K562 (cell line): ENCODE data around the gene SERPINA10. TPM values are rescaled to one million over a fixed set of nuclear protein-coding genes. Genes with fewer than 3 reads are reported as not detected.

Experiments used
- ATAC-seq: fragments of 200-7000 bp; cut with Tn5 transposase; 3 replicates; pipeline ENCODE4 v1.9.1; 2020; ENCODE audit warnings: moderate library complexity
- BruUV-seq: library from RNA; stranded (reverse); fragments of 400-500 nt; replicated peaks from 2 replicates; lab custom pipeline; 2021; lab: Mats Ljungman, UMichigan
- CTCF ChIA-PET: fragments of 300-600 bp; formaldehyde crosslinking; extraction: SDS; loops from one replicate; lab custom pipeline; 2021; ENCODE audit warnings: low intra/inter-chr PET ratio; lab: Yijun Ruan, JAX
- POLR2A ChIA-PET: fragments of 300-600, 350-650 bp; sonication (Branson Sonifier 250); formaldehyde crosslinking; extraction: SDS; loops from one replicate; lab custom pipeline; 2021; ENCODE audit warnings: antibody characterized with exemption, inconsistent platforms; lab: Yijun Ruan, JAX
- DNase-seq, 4 experiments: peaks; one replicate each; pipeline versions ENCODE4 v3.0.0 to v3.0.0-alpha.2; 2011 to 2018; ENCODE audit warnings: low spot score in 3 of 4, mixed read lengths in 3 of 4; ENCODE audit errors: extremely low read depth in 1 of 4
- FAIRE-seq: peaks from 2 replicates; lab custom pipeline; 2011; peaks lifted over from hg19 to GRCh38; lab: Jason Lieb, UNC
- H2AFZ ChIP-seq: 2 replicates; pipeline ENCODE4 v1.6.0; 2011; ENCODE audit warnings: low read depth, low read length, control low read depth, inconsistent platforms
- H3K27ac ChIP-seq: fragments of 200-600 bp; 3 replicates; pipeline ENCODE4 v1.8.0; 2011; ENCODE audit warnings: low read depth, mild to moderate bottlenecking, control low read depth, inconsistent platforms, low read length, moderate library complexity, mixed read lengths; ENCODE audit errors: extremely low read depth
- H3K27me3 ChIP-seq, 2 experiments: fragments of 300-600 bp in 1 of 2; 2 replicates in 1 of 2; 3 replicates in 1 of 2; pipeline versions ENCODE4 v1.6.0 to v1.8.0; 2011; ENCODE audit warnings: inconsistent platforms in 2 of 2, low read length in 2 of 2, mild to moderate bottlenecking in 1 of 2, mixed read lengths in 1 of 2, moderate library complexity in 1 of 2; ENCODE audit not compliant: control insufficient read depth in 2 of 2, insufficient read depth in 2 of 2
- H3K36me3 ChIP-seq: fragments of 300-600 bp; 3 replicates; pipeline ENCODE4 v1.8.0; 2011; ENCODE audit warnings: mild to moderate bottlenecking, low read length, inconsistent platforms; ENCODE audit not compliant: control insufficient read depth, insufficient read depth
- H3K4me1 ChIP-seq, 2 experiments: fragments of 200-600 bp in 1 of 2; replicated peaks in 1 of 2; 2 replicates in 1 of 2; 3 replicates in 1 of 2; pipeline versions ENCODE4 v1.5.1 to v1.8.0; 2011; ENCODE audit warnings: inconsistent platforms in 2 of 2, low read length in 2 of 2, mild to moderate bottlenecking in 1 of 2, mixed read lengths in 1 of 2, moderate library complexity in 1 of 2; ENCODE audit not compliant: control insufficient read depth in 2 of 2, insufficient read depth in 2 of 2
- H3K4me2 ChIP-seq: 2 replicates; pipeline ENCODE4 v1.6.1; 2011; ENCODE audit warnings: low read length, control low read depth, inconsistent platforms, mixed read lengths; ENCODE audit not compliant: insufficient read depth
- H3K4me3 ChIP-seq: fragments of 200-600 bp; sonication (generic), shearing (Covaris generic); 2 replicates; pipeline ENCODE4 v1.5.1; 2016; ENCODE audit warnings: control low read depth, inconsistent platforms
- H3K79me2 ChIP-seq: fragments of 200-600 bp; 3 replicates; pipeline ENCODE4 v1.8.0; 2011; ENCODE audit warnings: low read length, inconsistent platforms; ENCODE audit not compliant: control insufficient read depth, insufficient read depth
- H3K9ac ChIP-seq, 2 experiments: 2 replicates each; pipeline versions ENCODE4 v1.6.0 to v1.6.1; 2011; ENCODE audit warnings: low read depth in 2 of 2, low read length in 2 of 2, control low read depth in 1 of 2, inconsistent platforms in 1 of 2, mild to moderate bottlenecking in 1 of 2, mixed read lengths in 1 of 2; ENCODE audit not compliant: insufficient read depth in 1 of 2
- H3K9me1 ChIP-seq: one replicate; pipeline ENCODE4 v1.6.0; 2011; ENCODE audit warnings: inconsistent platforms, mild to moderate bottlenecking, low read length, moderate library complexity; ENCODE audit not compliant: control insufficient read depth, insufficient read depth
- H3K9me3 ChIP-seq: replicated peaks from 2 replicates; pipeline ENCODE4 v1.5.1; 2011; ENCODE audit warnings: low read depth, low read length, inconsistent platforms; ENCODE audit not compliant: control insufficient read depth, insufficient read depth
- H4K20me1 ChIP-seq: replicated peaks from 2 replicates; pipeline ENCODE4 v1.6.1; 2011; ENCODE audit warnings: low read length, inconsistent platforms, mixed read lengths; ENCODE audit not compliant: control insufficient read depth, insufficient read depth
- GABPB2 ChIP-seq: fragments of 250-450 bp; sonication (Bioruptor Pico); conservative IDR thresholded peaks from 2 replicates; pipeline ENCODE4 v1.5.1; 2021; ENCODE audit warnings: mild to moderate bottlenecking
- HDAC6 ChIP-seq: IDR thresholded peaks from 2 replicates; pipeline ENCODE4 v1.6.1; 2012; ENCODE audit warnings: low read depth, mild to moderate bottlenecking, control low read depth, inconsistent platforms, low read length, moderate library complexity
- HDGF ChIP-seq: fragments of 450-650 bp; IDR thresholded peaks from 2 replicates; pipeline ENCODE4 v1.6.1; 2016
- HNRNPUL1 ChIP-seq: fragments of 200-400 bp; formaldehyde crosslinking; IDR thresholded peaks from 2 replicates; pipeline ENCODE4 v1.6.1; 2017; ENCODE audit warnings: low read length
- LCOR ChIP-seq: sonication (generic); formaldehyde crosslinking; IDR thresholded peaks from 2 replicates; pipeline ENCODE4 v1.8.0; 2022; ENCODE audit warnings: mild to moderate bottlenecking, missing genetic modification reagents
- SAFB2 ChIP-seq: fragments of 200-400 bp; formaldehyde crosslinking; IDR thresholded peaks from 2 replicates; pipeline ENCODE4 v1.6.1; 2018; ENCODE audit warnings: borderline replicate concordance, low read length, low read depth, moderate library complexity; ENCODE audit not compliant: severe bottlenecking
- SLC30A9 ChIP-seq: fragments of 250-450 bp; sonication (Bioruptor Pico); IDR thresholded peaks from 2 replicates; pipeline ENCODE4 v1.8.0; 2022; ENCODE audit warnings: mild to moderate bottlenecking, moderate library complexity
- ZNF507 ChIP-seq: conservative IDR thresholded peaks from 2 replicates; pipeline ENCODE4 v1.6.1; 2017; ENCODE audit warnings: missing genetic modification characterization, missing compliant biosample characterization
- WGBS: fragments of 100-300 bp; shearing (Covaris generic); methylation state at CpG from one replicate; pipeline ENCODE4 v1.1.6; 2016; ENCODE audit warnings: low coverage, mixed read lengths; ENCODE audit not compliant: insufficient coverage; ENCODE audit errors: missing lambda C conversion rate; 5-methylcytosine and 5-hydroxymethylcytosine counted together
- in situ Hi-C: fragments of 300-500 bp; cut with MboI; formaldehyde crosslinking; loops from 4 replicates; pipeline ENCODE4 v1.15.0; 2018; ENCODE audit warnings: inconsistent platforms, mixed read lengths
- intact Hi-C: fragments of 100-400 bp; cut with micrococcal nuclease; formaldehyde crosslinking; loops from 2 replicates; pipeline ENCODE4 v1.14.2; 2022
- polyA plus RNA-seq, 8 experiments: library from polyadenylated mRNA; depleted of rRNA in 4 of 8; stranded (reverse) in 5 of 8; unstranded in 3 of 8; fragments of >200 nt; fragmentation: Nextera tagmentation in 2 of 8; fragmentation: Illumina TruSeq in 1 of 8; extraction: Ambion mirVana in 2 of 8; extraction: Trizol in 1 of 8; gene quantifications; 2 replicates each; pipeline versions ENCODE4 v1.2.1 to v1.2.3, GENCODE V29; 2011 to 2014; ENCODE audit warnings: inconsistent platforms in 1 of 8, missing spikeins in 1 of 8
- total RNA-seq, 7 experiments: library from RNA; depleted of rRNA in 6 of 7; stranded (reverse); fragments of >200 nt in 6 of 7; fragmentation: Illumina TruSeq in 2 of 7; extraction: Trizol in 2 of 7; gene quantifications; 2 replicates each; pipeline versions ENCODE4 v1.2.1 to v1.2.3, GENCODE V29; 2011 to 2021; ENCODE audit warnings: low replicate concordance in 1 of 7
- TF ChIP-seq, protein P1 (sequence below): sonication (generic); formaldehyde crosslinking; IDR thresholded peaks from 2 replicates; pipeline ENCODE4 v1.8.1; 2022; ENCODE audit warnings: missing genetic modification reagents
- TF ChIP-seq, protein P2 (sequence below): fragments of 250-450 bp; sonication (Bioruptor Pico); IDR thresholded peaks from 2 replicates; pipeline ENCODE4 v1.4.0; 2020
- TF ChIP-seq, protein P3 (sequence below): fragments of 250-450 bp; sonication (Bioruptor Pico); IDR thresholded peaks from 2 replicates; pipeline ENCODE4 v1.9.0; 2021; ENCODE audit warnings: mild to moderate bottlenecking, inconsistent platforms
- TF ChIP-seq, protein P4 (sequence below): sonication (generic); formaldehyde crosslinking; IDR thresholded peaks from 2 replicates; pipeline ENCODE4 v1.8.0; 2022; ENCODE audit warnings: mild to moderate bottlenecking, missing genetic modification reagents

Gene SERPINA10
- total and polyA plus RNA-seq, 9 of the 15 experiments (the other 6 are each of a cell fraction or from before 2014, with no cell fraction given): not detected

DNA sequence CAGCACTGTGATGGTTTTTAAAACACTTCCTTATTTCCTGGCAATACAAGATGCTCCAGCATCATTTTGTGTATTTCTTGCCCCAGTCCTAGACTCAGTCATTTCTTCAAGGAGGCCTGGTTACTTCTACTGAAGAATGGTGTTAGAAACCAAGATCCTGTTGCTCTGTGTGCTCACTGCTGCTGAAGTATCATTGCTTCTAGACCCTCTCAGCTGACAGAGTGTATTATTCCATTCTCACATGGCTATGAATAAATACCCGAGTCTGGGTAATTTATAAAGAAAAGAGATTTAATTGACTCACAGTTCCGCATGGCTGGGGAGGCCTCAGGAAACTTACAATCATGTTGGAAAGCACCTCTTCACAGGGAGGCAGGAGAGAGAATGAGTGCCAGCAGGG lies 45.0 kb upstream of the SERPINA10 start:
- ATAC-seq (no peak), FAIRE-seq (no peak), DNase-seq (no peak)
- Histone ChIP-seq H2AFZ (no peak overlapping the region), H3K4me2 (no peak overlapping the region), H3K27me3 (no peaks in the 10 kb centered on the region), H3K9ac (no peak overlapping the region), H3K9me1 (no peaks in the 10 kb centered on the region), H3K9me3 (no peaks in the 10 kb centered on the region), H3K79me2 (no peaks in the 10 kb centered on the region), H3K4me1 (no peaks in the 10 kb centered on the region), H3K4me3 (no peak overlapping the region), H3K27ac (no peak overlapping the region), H3K36me3 (no peaks in the 10 kb centered on the region), H4K20me1 (no peaks in the 10 kb centered on the region)
- ChIA-PET POLR2A (no interaction called here), CTCF (no interaction called here)
- BruUV-seq: no TSS peak
- intact Hi-C loops (no loop called here), in situ Hi-C loops (no loop called here)
- 0% methylated on average over 2 of the region's 2 CpGs for WGBS
- TF ChIP-seq, protein P1, sequence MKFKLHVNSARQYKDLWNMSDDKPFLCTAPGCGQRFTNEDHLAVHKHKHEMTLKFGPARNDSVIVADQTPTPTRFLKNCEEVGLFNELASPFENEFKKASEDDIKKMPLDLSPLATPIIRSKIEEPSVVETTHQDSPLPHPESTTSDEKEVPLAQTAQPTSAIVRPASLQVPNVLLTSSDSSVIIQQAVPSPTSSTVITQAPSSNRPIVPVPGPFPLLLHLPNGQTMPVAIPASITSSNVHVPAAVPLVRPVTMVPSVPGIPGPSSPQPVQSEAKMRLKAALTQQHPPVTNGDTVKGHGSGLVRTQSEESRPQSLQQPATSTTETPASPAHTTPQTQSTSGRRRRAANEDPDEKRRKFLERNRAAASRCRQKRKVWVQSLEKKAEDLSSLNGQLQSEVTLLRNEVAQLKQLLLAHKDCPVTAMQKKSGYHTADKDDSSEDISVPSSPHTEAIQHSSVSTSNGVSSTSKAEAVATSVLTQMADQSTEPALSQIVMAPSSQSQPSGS (CRISPR knock-in tag): no peak
- TF ChIP-seq, protein P2, sequence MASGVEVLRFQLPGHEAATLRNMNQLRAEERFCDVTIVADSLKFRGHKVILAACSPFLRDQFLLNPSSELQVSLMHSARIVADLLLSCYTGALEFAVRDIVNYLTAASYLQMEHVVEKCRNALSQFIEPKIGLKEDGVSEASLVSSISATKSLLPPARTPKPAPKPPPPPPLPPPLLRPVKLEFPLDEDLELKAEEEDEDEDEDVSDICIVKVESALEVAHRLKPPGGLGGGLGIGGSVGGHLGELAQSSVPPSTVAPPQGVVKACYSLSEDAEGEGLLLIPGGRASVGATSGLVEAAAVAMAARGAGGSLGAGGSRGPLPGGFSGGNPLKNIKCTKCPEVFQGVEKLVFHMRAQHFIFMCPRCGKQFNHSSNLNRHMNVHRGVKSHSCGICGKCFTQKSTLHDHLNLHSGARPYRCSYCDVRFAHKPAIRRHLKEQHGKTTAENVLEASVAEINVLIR (CRISPR knock-in tag): no peak
- TF ChIP-seq HDGF (no peak), LCOR (CRISPR knock-in tag) (no peak), SAFB2 (no peak), SLC30A9 (CRISPR knock-in tag) (no peak), ZNF507 (tag) (no peak), HDAC6 (no peak), HNRNPUL1 (no peak), GABPB2 (CRISPR knock-in tag) (no peak)
- TF ChIP-seq, protein P3, sequence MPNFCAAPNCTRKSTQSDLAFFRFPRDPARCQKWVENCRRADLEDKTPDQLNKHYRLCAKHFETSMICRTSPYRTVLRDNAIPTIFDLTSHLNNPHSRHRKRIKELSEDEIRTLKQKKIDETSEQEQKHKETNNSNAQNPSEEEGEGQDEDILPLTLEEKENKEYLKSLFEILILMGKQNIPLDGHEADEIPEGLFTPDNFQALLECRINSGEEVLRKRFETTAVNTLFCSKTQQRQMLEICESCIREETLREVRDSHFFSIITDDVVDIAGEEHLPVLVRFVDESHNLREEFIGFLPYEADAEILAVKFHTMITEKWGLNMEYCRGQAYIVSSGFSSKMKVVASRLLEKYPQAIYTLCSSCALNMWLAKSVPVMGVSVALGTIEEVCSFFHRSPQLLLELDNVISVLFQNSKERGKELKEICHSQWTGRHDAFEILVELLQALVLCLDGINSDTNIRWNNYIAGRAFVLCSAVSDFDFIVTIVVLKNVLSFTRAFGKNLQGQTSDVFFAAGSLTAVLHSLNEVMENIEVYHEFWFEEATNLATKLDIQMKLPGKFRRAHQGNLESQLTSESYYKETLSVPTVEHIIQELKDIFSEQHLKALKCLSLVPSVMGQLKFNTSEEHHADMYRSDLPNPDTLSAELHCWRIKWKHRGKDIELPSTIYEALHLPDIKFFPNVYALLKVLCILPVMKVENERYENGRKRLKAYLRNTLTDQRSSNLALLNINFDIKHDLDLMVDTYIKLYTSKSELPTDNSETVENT: no peak
- TF ChIP-seq, protein P4, sequence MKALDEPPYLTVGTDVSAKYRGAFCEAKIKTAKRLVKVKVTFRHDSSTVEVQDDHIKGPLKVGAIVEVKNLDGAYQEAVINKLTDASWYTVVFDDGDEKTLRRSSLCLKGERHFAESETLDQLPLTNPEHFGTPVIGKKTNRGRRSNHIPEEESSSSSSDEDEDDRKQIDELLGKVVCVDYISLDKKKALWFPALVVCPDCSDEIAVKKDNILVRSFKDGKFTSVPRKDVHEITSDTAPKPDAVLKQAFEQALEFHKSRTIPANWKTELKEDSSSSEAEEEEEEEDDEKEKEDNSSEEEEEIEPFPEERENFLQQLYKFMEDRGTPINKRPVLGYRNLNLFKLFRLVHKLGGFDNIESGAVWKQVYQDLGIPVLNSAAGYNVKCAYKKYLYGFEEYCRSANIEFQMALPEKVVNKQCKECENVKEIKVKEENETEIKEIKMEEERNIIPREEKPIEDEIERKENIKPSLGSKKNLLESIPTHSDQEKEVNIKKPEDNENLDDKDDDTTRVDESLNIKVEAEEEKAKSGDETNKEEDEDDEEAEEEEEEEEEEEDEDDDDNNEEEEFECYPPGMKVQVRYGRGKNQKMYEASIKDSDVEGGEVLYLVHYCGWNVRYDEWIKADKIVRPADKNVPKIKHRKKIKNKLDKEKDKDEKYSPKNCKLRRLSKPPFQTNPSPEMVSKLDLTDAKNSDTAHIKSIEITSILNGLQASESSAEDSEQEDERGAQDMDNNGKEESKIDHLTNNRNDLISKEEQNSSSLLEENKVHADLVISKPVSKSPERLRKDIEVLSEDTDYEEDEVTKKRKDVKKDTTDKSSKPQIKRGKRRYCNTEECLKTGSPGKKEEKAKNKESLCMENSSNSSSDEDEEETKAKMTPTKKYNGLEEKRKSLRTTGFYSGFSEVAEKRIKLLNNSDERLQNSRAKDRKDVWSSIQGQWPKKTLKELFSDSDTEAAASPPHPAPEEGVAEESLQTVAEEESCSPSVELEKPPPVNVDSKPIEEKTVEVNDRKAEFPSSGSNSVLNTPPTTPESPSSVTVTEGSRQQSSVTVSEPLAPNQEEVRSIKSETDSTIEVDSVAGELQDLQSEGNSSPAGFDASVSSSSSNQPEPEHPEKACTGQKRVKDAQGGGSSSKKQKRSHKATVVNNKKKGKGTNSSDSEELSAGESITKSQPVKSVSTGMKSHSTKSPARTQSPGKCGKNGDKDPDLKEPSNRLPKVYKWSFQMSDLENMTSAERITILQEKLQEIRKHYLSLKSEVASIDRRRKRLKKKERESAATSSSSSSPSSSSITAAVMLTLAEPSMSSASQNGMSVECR (CRISPR knock-in tag): no peak
